ENCODE measurements around the gene TSPAN7. TPM values are rescaled to one million over a fixed set of nuclear protein-coding genes. Genes with fewer than 3 reads are reported as not detected.

TSPAN7 gene
- total RNA-seq, 1 donor = not detected

- H3K9me3 ChIP-seq (ENCODE audit: low read depth, low read length) = no peaks in the 10 kb centered on the region
- H3K27me3 ChIP-seq (ENCODE audit: insufficient read depth, low read length) = no peaks in the 10 kb centered on the region
These were observed 9.1 kb downstream of the TSPAN7 start for GRCh38 chrX:38570396-38570795.

GRCh38 chrX:38571058-38571457 lies 9.7 kb downstream of the TSPAN7 start:
- Histone ChIP-seq H3K4me1 (ENCODE audit: insufficient read depth, low read length) (no peaks in the 10 kb centered on the region), H3K4me3 (ENCODE audit: low read length) (no peak overlapping the region), H3K9me3 (ENCODE audit: low read depth, low read length) (no peaks in the 10 kb centered on the region), H3K27me3 (ENCODE audit: insufficient read depth, low read length) (no peaks in the 10 kb centered on the region)

More at GRCh38 chrX:38570396-38570795, 9.1 kb downstream of the TSPAN7 start:
- no peaks in the 10 kb centered on the region for H3K4me1 ChIP-seq (ENCODE audit: insufficient read depth, low read length)
- H3K4me3 ChIP-seq (ENCODE audit: low read length) = no peak overlapping the region

- H3K9me3 ChIP-seq (ENCODE audit: low read depth, low read length) = no peaks in the 10 kb centered on the region
- H3K27me3 ChIP-seq (ENCODE audit: insufficient read depth, low read length) = no peaks in the 10 kb centered on the region
- no peak overlapping the region for H3K4me3 ChIP-seq (ENCODE audit: low read length)
- no peaks in the 10 kb centered on the region for H3K4me1 ChIP-seq (ENCODE audit: insufficient read depth, low read length)
These were observed 13.5 kb downstream of the TSPAN7 start for GRCh38 chrX:38574858-38575257.

GRCh38 chrX:38575888-38576287 lies 14.5 kb downstream of the TSPAN7 start:
- H3K27me3 ChIP-seq (ENCODE audit: insufficient read depth, low read length) = no peaks in the 10 kb centered on the region
- no peaks in the 10 kb centered on the region for H3K9me3 ChIP-seq (ENCODE audit: low read depth, low read length)
- H3K4me1 ChIP-seq (ENCODE audit: insufficient read depth, low read length) = no peaks in the 10 kb centered on the region
- H3K4me3 ChIP-seq (ENCODE audit: low read length) = no peak overlapping the region

GRCh38 chrX:38577738-38578137 lies 16.4 kb downstream of the TSPAN7 start:
- no peaks in the 10 kb centered on the region for H3K9me3 ChIP-seq (ENCODE audit: low read depth, low read length)
- no peaks in the 10 kb centered on the region for H3K4me1 ChIP-seq (ENCODE audit: insufficient read depth, low read length)
- H3K4me3 ChIP-seq (ENCODE audit: low read length) = no peak overlapping the region
- no peaks in the 10 kb centered on the region for H3K27me3 ChIP-seq (ENCODE audit: insufficient read depth, low read length)

GRCh38 chrX:38578167-38578566 lies 16.8 kb downstream of the TSPAN7 start:
- H3K9me3 ChIP-seq (ENCODE audit: low read depth, low read length) = no peaks in the 10 kb centered on the region
- no peak overlapping the region for H3K4me3 ChIP-seq (ENCODE audit: low read length)
- no peaks in the 10 kb centered on the region for H3K4me1 ChIP-seq (ENCODE audit: insufficient read depth, low read length)
- no peaks in the 10 kb centered on the region for H3K27me3 ChIP-seq (ENCODE audit: insufficient read depth, low read length)

GRCh38 chrX:38583181-38583580 lies 21.8 kb downstream of the TSPAN7 start:
- Histone ChIP-seq H3K4me3 (ENCODE audit: low read length) (no peak overlapping the region), H3K4me1 (ENCODE audit: insufficient read depth, low read length) (no peaks in the 10 kb centered on the region)

GRCh38 chrX:38594434-38594833 lies 33.1 kb downstream of the TSPAN7 start:
- Histone ChIP-seq H3K4me3 (ENCODE audit: low read length) (no peak overlapping the region), H3K9me3 (ENCODE audit: low read depth, low read length) (no peaks in the 10 kb centered on the region), H3K4me1 (ENCODE audit: insufficient read depth, low read length) (no peaks in the 10 kb centered on the region), H3K27me3 (ENCODE audit: insufficient read depth, low read length) (no peaks in the 10 kb centered on the region)

More at GRCh38 chrX:38583181-38583580, 21.8 kb downstream of the TSPAN7 start:
- Histone ChIP-seq H3K9me3 (ENCODE audit: low read depth, low read length) (no peaks in the 10 kb centered on the region), H3K27me3 (ENCODE audit: insufficient read depth, low read length) (no peaks in the 10 kb centered on the region)

GRCh38 chrX:38595801-38596200 lies 34.5 kb downstream of the TSPAN7 start:
- Histone ChIP-seq H3K27me3 (ENCODE audit: insufficient read depth, low read length) (no peaks in the 10 kb centered on the region), H3K9me3 (ENCODE audit: low read depth, low read length) (no peaks in the 10 kb centered on the region), H3K4me3 (ENCODE audit: low read length) (no peak overlapping the region), H3K4me1 (ENCODE audit: insufficient read depth, low read length) (no peaks in the 10 kb centered on the region)

GRCh38 chrX:38596939-38597338 lies 35.6 kb downstream of the TSPAN7 start:
- H3K4me1 ChIP-seq (ENCODE audit: insufficient read depth, low read length) = no peaks in the 10 kb centered on the region
- H3K27me3 ChIP-seq (ENCODE audit: insufficient read depth, low read length) = no peaks in the 10 kb centered on the region
- H3K9me3 ChIP-seq (ENCODE audit: low read depth, low read length) = no peaks in the 10 kb centered on the region
- H3K4me3 ChIP-seq (ENCODE audit: low read length) = no peak overlapping the region

GRCh38 chrX:38599796-38600755 lies 38.7 kb downstream of the TSPAN7 start:
- H3K4me3 ChIP-seq (ENCODE audit: low read length) = no peak overlapping the region
- no peaks in the 10 kb centered on the region for H3K9me3 ChIP-seq (ENCODE audit: low read depth, low read length)
- H3K27me3 ChIP-seq (ENCODE audit: insufficient read depth, low read length) = no peaks in the 10 kb centered on the region
- H3K4me1 ChIP-seq (ENCODE audit: insufficient read depth, low read length) = no peaks in the 10 kb centered on the region

- Histone ChIP-seq H3K4me1 (ENCODE audit: insufficient read depth, low read length) (no peaks in the 10 kb centered on the region), H3K9me3 (ENCODE audit: low read depth, low read length) (no peaks in the 10 kb centered on the region), H3K4me3 (ENCODE audit: low read length) (no peak overlapping the region), H3K27me3 (ENCODE audit: insufficient read depth, low read length) (no peaks in the 10 kb centered on the region)
These were observed 40.5 kb downstream of the TSPAN7 start for GRCh38 chrX:38601866-38602265.

GRCh38 chrX:38606821-38607220 lies 45.5 kb downstream of the TSPAN7 start:
- Histone ChIP-seq H3K4me1 (ENCODE audit: insufficient read depth, low read length) (no peaks in the 10 kb centered on the region), H3K27me3 (ENCODE audit: insufficient read depth, low read length) (no peaks in the 10 kb centered on the region), H3K9me3 (ENCODE audit: low read depth, low read length) (no peaks in the 10 kb centered on the region), H3K4me3 (ENCODE audit: low read length) (no peak overlapping the region)

GRCh38 chrX:38607976-38608375 lies 46.6 kb downstream of the TSPAN7 start:
- Histone ChIP-seq H3K9me3 (ENCODE audit: low read depth, low read length) (no peaks in the 10 kb centered on the region), H3K27me3 (ENCODE audit: insufficient read depth, low read length) (no peaks in the 10 kb centered on the region), H3K4me1 (ENCODE audit: insufficient read depth, low read length) (no peaks in the 10 kb centered on the region), H3K4me3 (ENCODE audit: low read length) (no peak overlapping the region)

- H3K9me3 ChIP-seq (ENCODE audit: low read depth, low read length) = no peaks in the 10 kb centered on the region
- no peaks in the 10 kb centered on the region for H3K27me3 ChIP-seq (ENCODE audit: insufficient read depth, low read length)
- no peak overlapping the region for H3K4me3 ChIP-seq (ENCODE audit: low read length)
These were observed 49.5 kb downstream of the TSPAN7 start for GRCh38 chrX:38610849-38611248.

GRCh38 chrX:38612281-38612680 lies 50.9 kb downstream of the TSPAN7 start:
- Histone ChIP-seq H3K4me1 (ENCODE audit: insufficient read depth, low read length) (no peaks in the 10 kb centered on the region), H3K4me3 (ENCODE audit: low read length) (no peak overlapping the region), H3K27me3 (ENCODE audit: insufficient read depth, low read length) (no peaks in the 10 kb centered on the region), H3K9me3 (ENCODE audit: low read depth, low read length) (no peaks in the 10 kb centered on the region)

More at GRCh38 chrX:38610849-38611248, 49.5 kb downstream of the TSPAN7 start:
- no peaks in the 10 kb centered on the region for H3K4me1 ChIP-seq (ENCODE audit: insufficient read depth, low read length)
